ENCODE data around the gene UPF3A. TPM values are rescaled to one million over a fixed set of nuclear protein-coding genes. Genes with fewer than 3 reads are reported as not detected.

Gene UPF3A
- total and polyA plus RNA-seq, 9 of the 15 experiments (the other 6 are each of a cell fraction or from before 2014, with no cell fraction given): 15.6 to 76.5 (median 40.9) TPM

DNA sequence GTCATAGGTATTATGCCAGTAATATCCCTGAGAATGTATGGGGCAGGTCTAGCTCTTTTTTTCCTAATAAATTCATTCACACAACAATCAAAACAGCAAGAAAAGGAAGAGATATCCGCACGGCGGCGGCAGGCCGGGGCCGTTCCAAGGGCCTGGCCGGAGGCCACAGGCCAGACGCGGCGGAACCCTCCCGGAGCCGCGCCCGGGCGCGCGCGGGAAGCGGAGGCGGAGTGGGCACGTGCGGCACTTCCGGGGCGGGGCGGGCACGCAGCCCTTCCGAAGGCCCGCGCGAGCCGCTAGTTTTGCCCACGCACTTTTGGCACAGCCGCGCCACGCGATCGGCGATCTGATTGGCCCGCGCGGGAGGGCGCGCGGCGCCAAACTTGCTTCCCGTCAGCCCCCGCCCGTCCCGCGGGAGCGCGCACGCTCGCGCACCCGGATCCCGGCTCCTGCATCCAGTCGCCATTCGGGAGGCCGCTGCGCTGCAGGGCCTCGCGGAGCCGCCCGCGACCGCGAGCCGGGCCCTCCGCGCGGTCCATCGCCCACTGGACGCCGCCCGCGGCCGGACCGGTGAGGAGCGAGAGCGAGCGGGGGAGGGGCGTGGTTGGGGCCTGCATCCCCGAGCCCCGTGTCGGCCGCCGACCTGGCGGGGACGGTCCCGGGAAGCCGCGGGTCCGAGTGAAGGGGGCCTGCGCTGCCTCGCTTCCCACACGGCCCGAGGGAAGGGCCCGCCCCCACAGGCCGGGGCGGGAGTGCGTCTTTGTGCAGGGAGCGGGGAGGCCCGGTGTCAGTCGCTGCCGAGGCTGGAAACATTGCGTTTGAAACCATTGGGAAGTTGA lies 32.9 kb downstream of the UPF3A start, which contains the start of gene CHAMP1 (continued):
- TF ChIP-seq, protein P1, sequence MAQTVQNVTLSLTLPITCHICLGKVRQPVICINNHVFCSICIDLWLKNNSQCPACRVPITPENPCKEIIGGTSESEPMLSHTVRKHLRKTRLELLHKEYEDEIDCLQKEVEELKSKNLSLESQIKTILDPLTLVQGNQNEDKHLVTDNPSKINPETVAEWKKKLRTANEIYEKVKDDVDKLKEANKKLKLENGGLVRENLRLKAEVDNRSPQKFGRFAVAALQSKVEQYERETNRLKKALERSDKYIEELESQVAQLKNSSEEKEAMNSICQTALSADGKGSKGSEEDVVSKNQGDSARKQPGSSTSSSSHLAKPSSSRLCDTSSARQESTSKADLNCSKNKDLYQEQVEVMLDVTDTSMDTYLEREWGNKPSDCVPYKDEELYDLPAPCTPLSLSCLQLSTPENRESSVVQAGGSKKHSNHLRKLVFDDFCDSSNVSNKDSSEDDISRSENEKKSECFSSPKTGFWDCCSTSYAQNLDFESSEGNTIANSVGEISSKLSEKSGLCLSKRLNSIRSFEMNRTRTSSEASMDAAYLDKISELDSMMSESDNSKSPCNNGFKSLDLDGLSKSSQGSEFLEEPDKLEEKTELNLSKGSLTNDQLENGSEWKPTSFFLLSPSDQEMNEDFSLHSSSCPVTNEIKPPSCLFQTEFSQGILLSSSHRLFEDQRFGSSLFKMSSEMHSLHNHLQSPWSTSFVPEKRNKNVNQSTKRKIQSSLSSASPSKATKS (CRISPR knock-in tag; IDR thresholded peaks at IDR 0.05): no peak
- TF ChIP-seq JUN (IDR thresholded peaks at IDR 0.05; ENCODE audit: borderline replicate concordance, low read depth, low read length) (0 out of 2 replicates have a peak, but pooled peaks have one; percentile 13), JUN (CRISPR knock-in tag; IDR thresholded peaks at IDR 0.05; ENCODE audit: borderline replicate concordance) (peak; percentile 64; the same call in 1 of the 2 replicates), GATAD2B (IDR thresholded peaks at IDR 0.05; ENCODE audit: borderline replicate concordance) (peak; percentile 82; the same call in 1 of the 2 replicates), DMBX1 (CRISPR knock-in tag; IDR thresholded peaks at IDR 0.05; ENCODE audit: borderline replicate concordance) (peak; percentile 76; the same call in 1 of the 2 replicates), HMGXB4 (CRISPR knock-in tag; IDR thresholded peaks at IDR 0.05) (0 out of 2 replicates have a peak, but pooled peaks have one; percentile 20), NRF1 (conservative IDR thresholded peaks at IDR 0.05 in 1 of 2, IDR thresholded peaks at IDR 0.05 in 1 of 2) (peak; percentile 83 to 85), HDAC2 (IDR thresholded peaks at IDR 0.05) (no peak), ZBTB11 (CRISPR knock-in tag; IDR thresholded peaks at IDR 0.05) (peak in 2 of 3 experiments; percentile 79 to 96; a peak in 5 of 6 replicates), HNRNPL (IDR thresholded peaks at IDR 0.05; ENCODE audit: low read depth, low read length) (peak; percentile 96), GTF2A2 (tag; IDR thresholded peaks at IDR 0.05) (no peak), PHF8 (IDR thresholded peaks at IDR 0.05; ENCODE audit: borderline replicate concordance, low read length) (peak; percentile 93), SIN3A (IDR thresholded peaks at IDR 0.05; ENCODE audit: borderline replicate concordance in 2 of 2, control insufficient read depth in 1 of 2, low read depth in 2 of 2, low read length in 2 of 2) (0 out of 4 replicates have a peak, but pooled peaks of 1 of the 2 experiments have one; percentile 15), ZNF124 (CRISPR knock-in tag; IDR thresholded peaks at IDR 0.05) (no peak), FOXJ2 (tag; IDR thresholded peaks at IDR 0.05) (0 out of 2 replicates have a peak, but pooled peaks have one; percentile 63), TEAD1 (CRISPR knock-in tag; IDR thresholded peaks at IDR 0.05) (0 out of 4 replicates have a peak, but pooled peaks of 1 of the 2 experiments have one; percentile 33), TGIF2 (CRISPR knock-in tag; IDR thresholded peaks at IDR 0.05) (no peak), GTF2E2 (tag; IDR thresholded peaks at IDR 0.05) (peak; percentile 53; the same call in 1 of the 2 replicates)

Measured in K562 (cell line).